Natural killer cell (primary cell): ENCODE results near the gene MT4. TPM values are rescaled to one million over a fixed set of nuclear protein-coding genes. Genes with fewer than 3 reads are reported as not detected.

Experiments used
- ATAC-seq, 3 donors: fragments of 150-1000 bp in 2 of 3; fragments of 200-7000 bp in 1 of 3; cut with Tn5 transposase; 1 replicate in 1 of 3; 2 replicates in 2 of 3; pipeline ENCODE4 v1.10.0; 2021; ENCODE audit warnings: mild to moderate bottlenecking in 2 of 3, moderate library complexity in 2 of 3
- DNase-seq, 2 donors: peaks; one replicate each; pipeline versions ENCODE4 v3.0.0 to v3.0.0-alpha.2; 2013 to 2021; ENCODE audit warnings: mixed read lengths in 1 of 2
- H3K27ac ChIP-seq: one replicate; pipeline ENCODE4 v1.5.1; 2013; ENCODE audit warnings: mild to moderate bottlenecking, low read length
- H3K27me3 ChIP-seq: one replicate; pipeline ENCODE4 v1.6.1; 2013; ENCODE audit warnings: low read length; ENCODE audit not compliant: control insufficient read depth, insufficient read depth
- H3K36me3 ChIP-seq: one replicate; pipeline ENCODE4 v1.6.1; 2013; ENCODE audit warnings: low read length; ENCODE audit not compliant: control insufficient read depth, insufficient read depth
- H3K4me1 ChIP-seq: one replicate; pipeline ENCODE4 v1.6.1; 2013; ENCODE audit warnings: low read length; ENCODE audit not compliant: control insufficient read depth, insufficient read depth
- H3K4me3 ChIP-seq: one replicate; pipeline ENCODE4 v1.5.1; 2013; ENCODE audit warnings: low read length
- H3K9me3 ChIP-seq: one replicate; pipeline ENCODE4 v1.6.1; 2013; ENCODE audit warnings: low read length; ENCODE audit not compliant: control insufficient read depth, insufficient read depth
- H3K27ac Mint-ChIP-seq, 2 donors: one replicate each; pipeline ENCODE4 v1.8.0; 2022; ENCODE audit warnings: mild to moderate bottlenecking in 2 of 2, mixed read lengths in 2 of 2, moderate library complexity in 1 of 2
- H3K27me3 Mint-ChIP-seq, 2 donors: one replicate each; pipeline ENCODE4 v1.8.0; 2022; ENCODE audit warnings: low read depth in 2 of 2, mixed read lengths in 2 of 2
- H3K36me3 Mint-ChIP-seq: one replicate; pipeline ENCODE4 v1.8.0; 2022; ENCODE audit warnings: mixed read lengths
- H3K4me1 Mint-ChIP-seq, 2 donors: one replicate each; pipeline ENCODE4 v1.8.0; 2022; ENCODE audit warnings: mixed read lengths in 2 of 2
- H3K4me3 Mint-ChIP-seq: one replicate; pipeline ENCODE4 v1.8.0; 2022; ENCODE audit warnings: mild to moderate bottlenecking, moderate library complexity, mixed read lengths
- H3K9me3 Mint-ChIP-seq, 2 donors: one replicate each; pipeline ENCODE4 v1.8.0; 2022; ENCODE audit warnings: mixed read lengths in 2 of 2
- WGBS: methylation state at CpG from one replicate; pipeline ENCODE4 v1.1.7; 2013; ENCODE audit warnings: missing lambda C conversion rate; ENCODE audit not compliant: insufficient coverage; 5-methylcytosine and 5-hydroxymethylcytosine counted together
- intact Hi-C: fragments of 100-400 bp; cut with micrococcal nuclease; formaldehyde crosslinking; loops from one replicate; pipeline ENCODE4 v1.14.2; 2022
- total RNA-seq, 4 donors: library from RNA; stranded (reverse); fragments of 120-200 nt in 1 of 4; gene quantifications; one replicate each; pipeline versions ENCODE4 v1.2.3 to v1.2.4, GENCODE V29; 2013 to 2022
- TF ChIP-seq, protein P1 (sequence below): fragments of 200-600 bp; IDR thresholded peaks from one replicate; pipeline ENCODE4 v1.8.0; 2022; ENCODE audit warnings: antibody characterized with exemption

The MT4 gene
- total RNA-seq, 3 donors from 2014 or later (not counting 1 experiment from before 2014, with no cell fraction given): not detected

DNA sequence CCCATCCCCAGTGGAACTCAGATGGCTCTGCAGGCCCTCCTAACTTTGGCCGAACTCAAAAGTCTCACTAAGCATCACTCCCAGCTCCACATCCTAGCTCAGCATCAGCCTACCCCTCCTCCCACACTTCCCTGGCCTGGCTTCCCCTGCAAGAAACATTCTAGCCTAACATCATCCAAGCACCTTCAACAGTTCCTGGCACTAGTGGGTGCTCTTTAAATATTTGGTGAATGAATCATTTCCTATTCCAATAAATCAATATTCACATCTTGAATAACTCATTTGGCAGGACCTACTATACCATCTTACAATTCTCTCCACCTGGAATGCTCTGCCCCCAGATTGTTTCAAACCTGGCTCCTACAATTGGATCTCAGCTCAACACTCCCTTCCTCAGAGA lies 34.0 kb upstream of the MT4 start:
- Histone ChIP-seq H3K4me3 (no peak overlapping the region), H3K36me3 (no peaks in the 10 kb centered on the region), H3K9me3 (no peaks in the 10 kb centered on the region), H3K27ac (no peak overlapping the region), H3K27me3 (no peaks in the 10 kb centered on the region), H3K4me1 (no peaks in the 10 kb centered on the region)
- DNase-seq (no peak), ATAC-seq (no peak)
- no peak overlapping the region for H3K4me3 Mint-ChIP-seq
- 92% methylated on average over 1 of the region's 1 CpG for WGBS
- no peak overlapping the region for H3K27ac Mint-ChIP-seq
- H3K27me3 Mint-ChIP-seq: peaks cover 40 to 42% of the 10 kb centered on the region in 2 donors
- intact Hi-C loops: no loop called here
- TF ChIP-seq, protein P1, sequence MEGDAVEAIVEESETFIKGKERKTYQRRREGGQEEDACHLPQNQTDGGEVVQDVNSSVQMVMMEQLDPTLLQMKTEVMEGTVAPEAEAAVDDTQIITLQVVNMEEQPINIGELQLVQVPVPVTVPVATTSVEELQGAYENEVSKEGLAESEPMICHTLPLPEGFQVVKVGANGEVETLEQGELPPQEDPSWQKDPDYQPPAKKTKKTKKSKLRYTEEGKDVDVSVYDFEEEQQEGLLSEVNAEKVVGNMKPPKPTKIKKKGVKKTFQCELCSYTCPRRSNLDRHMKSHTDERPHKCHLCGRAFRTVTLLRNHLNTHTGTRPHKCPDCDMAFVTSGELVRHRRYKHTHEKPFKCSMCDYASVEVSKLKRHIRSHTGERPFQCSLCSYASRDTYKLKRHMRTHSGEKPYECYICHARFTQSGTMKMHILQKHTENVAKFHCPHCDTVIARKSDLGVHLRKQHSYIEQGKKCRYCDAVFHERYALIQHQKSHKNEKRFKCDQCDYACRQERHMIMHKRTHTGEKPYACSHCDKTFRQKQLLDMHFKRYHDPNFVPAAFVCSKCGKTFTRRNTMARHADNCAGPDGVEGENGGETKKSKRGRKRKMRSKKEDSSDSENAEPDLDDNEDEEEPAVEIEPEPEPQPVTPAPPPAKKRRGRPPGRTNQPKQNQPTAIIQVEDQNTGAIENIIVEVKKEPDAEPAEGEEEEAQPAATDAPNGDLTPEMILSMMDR: no peak
- no peaks in the 10 kb centered on the region for H3K4me1 Mint-ChIP-seq
- no peaks in the 10 kb centered on the region for H3K9me3 Mint-ChIP-seq
- no peaks in the 10 kb centered on the region for H3K36me3 Mint-ChIP-seq

DNA sequence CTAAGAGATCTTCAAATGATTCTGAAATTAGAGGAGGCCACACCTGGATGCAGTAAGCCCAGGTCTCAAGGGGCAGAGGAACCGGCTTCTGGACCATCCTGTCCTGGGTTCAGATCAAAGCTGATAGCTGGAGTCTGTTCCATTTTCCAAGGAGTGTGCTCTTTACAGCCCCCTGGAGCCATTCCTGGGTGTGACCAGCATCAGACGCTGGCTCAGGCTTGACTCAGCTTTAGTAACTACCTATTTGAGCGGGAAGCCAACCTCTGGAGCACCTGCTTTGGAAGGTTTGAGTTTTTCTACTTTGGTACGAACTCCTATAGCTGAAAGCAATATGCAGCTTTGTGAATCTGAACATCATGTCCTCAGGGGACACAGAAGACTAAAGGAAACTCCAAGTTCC lies 32.2 kb upstream of the MT4 start:
- Histone ChIP-seq H3K9me3 (no peaks in the 10 kb centered on the region), H3K27ac (no peak overlapping the region), H3K4me1 (no peaks in the 10 kb centered on the region), H3K27me3 (no peaks in the 10 kb centered on the region), H3K4me3 (no peak overlapping the region), H3K36me3 (no peaks in the 10 kb centered on the region)
- no peak for DNase-seq
- no peaks in the 10 kb centered on the region for H3K36me3 Mint-ChIP-seq
- no peak overlapping the region for H3K4me3 Mint-ChIP-seq
- intact Hi-C loops: no loop called here
- H3K27me3 Mint-ChIP-seq: peaks cover 27 to 33% of the 10 kb centered on the region in 2 donors
- H3K27ac Mint-ChIP-seq: no peak overlapping the region
- no peaks in the 10 kb centered on the region for H3K4me1 Mint-ChIP-seq
- TF ChIP-seq, protein P1: no peak
- H3K9me3 Mint-ChIP-seq: no peaks in the 10 kb centered on the region
- no peak for ATAC-seq
- 79% methylated on average over 4 of the region's 4 CpGs for WGBS

DNA sequence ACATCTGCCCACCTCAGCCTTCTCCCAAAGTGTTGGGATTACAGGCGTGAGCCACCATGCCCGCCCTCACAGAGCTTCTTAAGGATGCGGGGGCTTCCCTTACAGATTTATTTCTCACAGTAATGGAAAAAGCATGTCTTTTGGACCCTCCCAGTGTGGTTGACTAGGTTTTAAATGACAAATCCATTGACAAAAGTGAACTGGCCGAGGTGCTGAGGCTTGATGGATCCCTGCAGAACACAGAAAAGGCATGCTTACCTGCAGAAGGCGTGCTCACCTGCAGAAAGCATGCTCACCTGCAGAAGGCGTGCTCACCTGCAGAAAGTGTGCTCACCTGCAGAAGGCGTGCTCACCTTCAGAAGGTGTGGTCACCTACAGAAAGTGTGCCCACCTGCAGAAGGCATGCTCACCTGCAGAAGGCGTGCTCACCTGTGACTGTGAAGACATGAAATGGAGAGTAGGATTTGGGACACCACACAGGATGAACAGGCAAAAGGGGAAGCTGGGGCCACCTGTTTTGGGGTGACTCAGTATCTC lies 30.0 kb upstream of the MT4 start:
- ATAC-seq (no peak), DNase-seq (no peak)
- no peak overlapping the region for H3K4me3 ChIP-seq
- no peaks in the 10 kb centered on the region for H3K9me3 ChIP-seq
- no peaks in the 10 kb centered on the region for H3K36me3 Mint-ChIP-seq
- H3K27me3 ChIP-seq: no peaks in the 10 kb centered on the region
- no peaks in the 10 kb centered on the region for H3K36me3 ChIP-seq
- 80% methylated on average over 8 of the region's 8 CpGs for WGBS
- intact Hi-C loops: no loop called here
- H3K4me1 ChIP-seq: no peaks in the 10 kb centered on the region
- H3K27ac Mint-ChIP-seq: no peak overlapping the region
- peaks cover 18 to 29% of the 10 kb centered on the region in 2 donors for H3K27me3 Mint-ChIP-seq
- H3K4me3 Mint-ChIP-seq: no peak overlapping the region
- H3K4me1 Mint-ChIP-seq: no peaks in the 10 kb centered on the region
- no peaks in the 10 kb centered on the region for H3K9me3 Mint-ChIP-seq
- no peak overlapping the region for H3K27ac ChIP-seq
- TF ChIP-seq, protein P1: no peak

DNA sequence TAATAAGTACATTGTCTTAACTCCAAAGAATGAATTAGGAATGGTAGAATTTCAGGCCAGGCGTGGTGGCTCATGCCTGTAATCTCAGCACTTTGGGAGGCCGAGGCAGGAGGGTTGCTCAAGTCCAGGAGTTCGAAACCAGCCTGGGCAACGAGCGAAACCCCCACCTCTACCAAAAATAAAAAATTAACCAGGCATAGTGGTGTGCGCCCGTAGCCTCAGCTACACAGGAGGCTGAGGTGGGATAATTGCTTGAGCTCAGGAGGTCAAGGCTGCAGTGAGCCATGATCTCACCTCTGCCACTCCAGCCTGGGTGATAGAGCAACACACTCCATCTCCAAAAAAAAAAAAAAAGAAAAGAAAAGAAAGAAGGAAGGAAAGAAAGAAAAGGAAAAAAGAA lies 26.5 kb upstream of the MT4 start:
- Mint-ChIP-seq H3K9me3 (no peaks in the 10 kb centered on the region), H3K27ac (no peak overlapping the region), H3K4me1 (no peaks in the 10 kb centered on the region), H3K4me3 (no peak overlapping the region), H3K27me3 (peaks cover 20 to 28% of the 10 kb centered on the region in 2 donors), H3K36me3 (no peaks in the 10 kb centered on the region)
- no peak for DNase-seq
- TF ChIP-seq, protein P1: no peak
- H3K4me3 ChIP-seq: no peak overlapping the region
- H3K9me3 ChIP-seq: no peaks in the 10 kb centered on the region
- WGBS: 90% methylated on average over 6 of the region's 7 CpGs
- intact Hi-C loops: no loop called here
- no peak for ATAC-seq
- H3K27ac ChIP-seq: no peak overlapping the region
- H3K4me1 ChIP-seq: no peaks in the 10 kb centered on the region
- no peaks in the 10 kb centered on the region for H3K36me3 ChIP-seq
- no peaks in the 10 kb centered on the region for H3K27me3 ChIP-seq
